GM12878 (cell line): ENCODE measurements around the gene TIMP3. TPM values are rescaled to one million over a fixed set of nuclear protein-coding genes. Genes with fewer than 3 reads are reported as not detected.

Experiments used
- ATAC-seq: fragments of 200-7000 bp; cut with Tn5 transposase; 3 replicates; pipeline ENCODE4 v1.9.1; 2020; ENCODE audit warnings: mild to moderate bottlenecking, moderate library complexity
- BruUV-seq: library from RNA; stranded (reverse); fragments of 400-500 nt; replicated peaks from 2 replicates; lab custom pipeline; 2021; lab: Mats Ljungman, UMichigan
- CTCF ChIA-PET: fragments of 300-600 bp; sonication (Branson Sonifier 250); formaldehyde crosslinking; extraction: SDS; loops from one replicate; lab custom pipeline; 2021; ENCODE audit warnings: inconsistent platforms; lab: Yijun Ruan, JAX
- POLR2A ChIA-PET: fragments of 350-600 bp; formaldehyde crosslinking; extraction: SDS; loops from one replicate; lab custom pipeline; 2021; ENCODE audit warnings: inconsistent platforms; lab: Charles Lee
- RAD21 ChIA-PET: fragments of 300-600 bp; sonication (Branson Sonifier 250); formaldehyde crosslinking; loops from one replicate; lab custom pipeline; 2023; ENCODE audit warnings: antibody characterized with exemption; ENCODE audit not compliant: unreplicated experiment; lab: Charles Lee
- SMC1A ChIA-PET: fragments of 300-600 bp; sonication (Branson Sonifier 250); formaldehyde crosslinking; loops from one replicate; lab custom pipeline; 2023; ENCODE audit not compliant: unreplicated experiment, uncharacterized antibody; lab: Charles Lee
- DNase-seq: peaks from one replicate; pipeline ENCODE4 v3.0.0-alpha.2; 2011; ENCODE audit warnings: low read depth, low spot score
- FAIRE-seq: peaks from 3 replicates; lab custom pipeline; 2011; peaks lifted over from hg19 to GRCh38; lab: Jason Lieb, UNC
- H2AFZ ChIP-seq: 2 replicates; pipeline ENCODE4 v1.6.0; 2011; ENCODE audit warnings: low read depth, low read length, control low read depth; ENCODE audit not compliant: control insufficient read depth
- H3K27ac ChIP-seq: 2 replicates; pipeline ENCODE4 v1.5.1; 2011; ENCODE audit warnings: control low read depth; ENCODE audit not compliant: control insufficient read depth, insufficient read depth
- H3K27me3 ChIP-seq, 2 experiments: replicated peaks in 1 of 2; 2 replicates each; pipeline versions ENCODE4 v1.6.0 to v1.6.1; 2011; ENCODE audit warnings: low read length in 1 of 2; ENCODE audit not compliant: control insufficient read depth in 2 of 2, insufficient read depth in 2 of 2
- H3K36me3 ChIP-seq, 2 experiments: 2 replicates each; pipeline ENCODE4 v1.5.1; 2011; ENCODE audit warnings: low read length in 1 of 2; ENCODE audit not compliant: control insufficient read depth in 2 of 2, insufficient read depth in 2 of 2
- H3K4me1 ChIP-seq: 2 replicates; pipeline ENCODE4 v1.6.1; 2011; ENCODE audit warnings: mild to moderate bottlenecking, low read length, moderate library complexity, mixed read lengths; ENCODE audit not compliant: control insufficient read depth, insufficient read depth
- H3K4me2 ChIP-seq: 2 replicates; pipeline ENCODE4 v1.6.0; 2011; ENCODE audit warnings: control low read depth; ENCODE audit not compliant: control insufficient read depth, insufficient read depth
- H3K4me3 ChIP-seq: fragments of 200-600 bp; sonication (generic); 2 replicates; pipeline ENCODE4 v1.5.1; 2016
- H3K79me2 ChIP-seq: 2 replicates; pipeline ENCODE4 v1.6.0; 2011; ENCODE audit warnings: low read length; ENCODE audit not compliant: control insufficient read depth, insufficient read depth
- H3K9ac ChIP-seq: 2 replicates; pipeline ENCODE4 v1.8.0; 2011; ENCODE audit warnings: low read length, control low read depth, mixed read lengths; ENCODE audit not compliant: control insufficient read depth, insufficient read depth
- H3K9me3 ChIP-seq: replicated peaks from 3 replicates; pipeline ENCODE4 v1.5.1; 2011; ENCODE audit warnings: mild to moderate bottlenecking, low read length; ENCODE audit not compliant: control insufficient read depth, insufficient read depth
- H4K20me1 ChIP-seq: 2 replicates; pipeline ENCODE4 v1.6.0; 2011; ENCODE audit not compliant: control insufficient read depth, insufficient read depth
- ASH2L ChIP-seq: fragments of 300-600, 200-600 bp; sonication (generic); IDR thresholded peaks from 2 replicates; pipeline ENCODE4 v1.6.1; 2017; ENCODE audit warnings: low read depth, mild to moderate bottlenecking, borderline replicate concordance
- BRCA1 ChIP-seq: IDR thresholded peaks from 2 replicates; pipeline ENCODE4 v1.6.1; 2011; ENCODE audit warnings: low read depth, low read length, improper control_type of control experiment
- CBFB ChIP-seq: IDR thresholded peaks from 2 replicates; pipeline ENCODE4 v1.6.1; 2016; ENCODE audit warnings: antibody characterized with exemption, low read depth
- CBX5 ChIP-seq: sonication (generic); IDR thresholded peaks from 2 replicates; pipeline ENCODE4 v1.6.1; 2016; ENCODE audit warnings: low read depth, moderate library complexity, mild to moderate bottlenecking, inconsistent platforms
- CREB1 ChIP-seq: IDR thresholded peaks from 2 replicates; pipeline ENCODE4 v1.6.1; 2012; ENCODE audit warnings: low read depth, mild to moderate bottlenecking, inconsistent platforms
- EZH2 ChIP-seq: IDR thresholded peaks from 2 replicates; pipeline ENCODE4 v1.6.1; 2012; ENCODE audit warnings: low read depth, mild to moderate bottlenecking, control low read depth, inconsistent platforms, low read length, borderline replicate concordance; ENCODE audit not compliant: control insufficient read depth
- JUND ChIP-seq: IDR thresholded peaks from 2 replicates; pipeline ENCODE4 v1.6.1; 2012; ENCODE audit warnings: low read depth, mild to moderate bottlenecking, low read length, improper control_type of control experiment, moderate library complexity
- LARP7 ChIP-seq: fragments of 450-650 bp; IDR thresholded peaks from 2 replicates; pipeline ENCODE4 v1.6.1; 2017; ENCODE audit warnings: mild to moderate bottlenecking
- MEF2A ChIP-seq: IDR thresholded peaks from 2 replicates; pipeline ENCODE4 v1.6.1; 2011; ENCODE audit warnings: low read depth, mild to moderate bottlenecking, low read length, moderate library complexity; ENCODE audit not compliant: insufficient read depth
- MXI1 ChIP-seq: fragments of 150-350 bp; IDR thresholded peaks from 2 replicates; pipeline ENCODE4 v1.6.1; 2011; ENCODE audit warnings: low read depth, mild to moderate bottlenecking, inconsistent platforms, low read length, improper control_type of control experiment
- MYC ChIP-seq: IDR thresholded peaks from 2 replicates; pipeline ENCODE4 v1.6.1; 2011; ENCODE audit warnings: mild to moderate bottlenecking, low read length, moderate library complexity, inconsistent platforms; ENCODE audit not compliant: insufficient read depth, insufficient replicate concordance, insufficient read length, severe bottlenecking
- RAD21 ChIP-seq: IDR thresholded peaks from 2 replicates; pipeline ENCODE4 v1.6.1; 2011; ENCODE audit warnings: mild to moderate bottlenecking, low read depth, low read length, moderate library complexity; ENCODE audit not compliant: insufficient read depth
- REST ChIP-seq: IDR thresholded peaks from 2 replicates; pipeline ENCODE4 v1.6.1; 2012; ENCODE audit warnings: mild to moderate bottlenecking, low read depth, low read length
- SKIL ChIP-seq: fragments of 450-650 bp; IDR thresholded peaks from 2 replicates; pipeline ENCODE4 v1.6.1; 2017; ENCODE audit warnings: mild to moderate bottlenecking, low read depth, inconsistent platforms; ENCODE audit not compliant: poor library complexity, severe bottlenecking
- SREBF1 ChIP-seq: IDR thresholded peaks from 2 replicates; pipeline ENCODE4 v1.6.1; 2012; ENCODE audit warnings: mild to moderate bottlenecking, low read length
- ZNF207 ChIP-seq: fragments of 450-650 bp; IDR thresholded peaks from 2 replicates; pipeline ENCODE4 v1.6.1; 2014; ENCODE audit warnings: antibody characterized with exemption, mild to moderate bottlenecking, borderline replicate concordance
- WGBS: methylation state at CpG from one replicate; pipeline ENCODE4 v1.1.6; 2016; ENCODE audit warnings: low lambda C conversion rate; ENCODE audit not compliant: insufficient replicate concordance, insufficient coverage; ENCODE audit errors: missing lambda C conversion rate; 5-methylcytosine and 5-hydroxymethylcytosine counted together
- in situ Hi-C: fragments of 300-500 bp; cut with MboI; formaldehyde crosslinking; loops from 9 replicates; pipeline ENCODE4 v1.14.3; 2018; ENCODE audit warnings: mixed read lengths
- intact Hi-C: fragments of 100-400 bp; cut with micrococcal nuclease; formaldehyde crosslinking; loops from one replicate; pipeline ENCODE4 v1.14.2; 2022; ENCODE audit not compliant: unreplicated experiment
- polyA plus RNA-seq, 11 experiments: library from polyadenylated mRNA; depleted of rRNA in 4 of 11; unstranded in 6 of 11; stranded (reverse) in 5 of 11; fragments of >200 nt; fragmentation: Nextera tagmentation in 4 of 11; fragmentation: Illumina TruSeq in 1 of 11; extraction: Ambion mirVana in 4 of 11; extraction: Trizol in 1 of 11; gene quantifications; 1 replicate in 1 of 11; 2 replicates in 10 of 11; pipeline versions ENCODE4 v1.2.1 to v1.2.3, GENCODE V29; 2011 to 2016; ENCODE audit warnings: inconsistent platforms in 2 of 11, missing spikeins in 2 of 11, low read depth in 1 of 11
- total RNA-seq, 4 experiments: library from RNA; depleted of rRNA in 3 of 4; stranded (reverse); fragments of >200 nt in 3 of 4; fragmentation: Illumina TruSeq in 1 of 4; extraction: Trizol in 1 of 4; gene quantifications; 2 replicates each; pipeline versions ENCODE4 v1.2.1 to v1.2.3, GENCODE V29; 2013 to 2021
- TF ChIP-seq, protein P1 (sequence below): fragments of 150-350 bp; IDR thresholded peaks from 2 replicates; pipeline ENCODE4 v1.6.1; 2014; ENCODE audit warnings: mild to moderate bottlenecking, low read depth, low read length

TIMP3 gene
- total and polyA plus RNA-seq, 10 of the 15 experiments (the other 5 are each of a cell fraction or from before 2014, with no cell fraction given) = 0.01 to 0.74 (median 0.27) TPM; not detected in 5

DNA sequence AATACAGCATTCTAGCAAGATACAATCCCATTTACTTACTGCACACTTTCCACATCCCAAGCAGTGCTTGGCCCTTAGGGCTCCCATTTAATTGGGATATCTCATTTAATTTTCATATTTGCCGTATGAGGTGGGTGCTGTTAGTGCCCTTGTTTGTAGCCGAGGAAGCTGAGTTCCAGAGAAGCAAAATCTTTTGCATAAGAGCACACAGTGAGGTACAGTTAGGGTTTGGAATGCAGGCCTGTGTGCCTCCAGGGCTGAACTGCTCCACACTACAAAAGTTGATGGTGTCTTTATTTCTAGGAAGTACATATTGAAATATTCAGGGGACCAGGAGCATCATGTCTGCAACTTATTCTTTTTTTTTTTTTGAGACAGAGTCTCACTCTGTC lies 15.5 kb upstream of the TIMP3 start:
- ChIA-PET RAD21 (no interaction called here), CTCF (no interaction called here), POLR2A (no interaction called here), SMC1A (interaction anchor here (1.9 kb wide), 1 partner anchor 10 kb away, joined by 5 read pairs; no protein-coding TSS in a partner anchor)
- DNase-seq (no peak), ATAC-seq (no peak), FAIRE-seq (no peak)
- intact Hi-C loops = no loop called here
- Histone ChIP-seq H3K79me2 (no peaks in the 10 kb centered on the region), H4K20me1 (no peaks in the 10 kb centered on the region), H3K36me3 (no peaks in the 10 kb centered on the region), H3K4me3 (no peak overlapping the region), H3K4me2 (no peak overlapping the region), H3K27me3 (no peaks in the 10 kb centered on the region), H3K9me3 (no peaks in the 10 kb centered on the region), H3K27ac (no peak overlapping the region), H3K4me1 (no peaks in the 10 kb centered on the region), H3K9ac (no peak overlapping the region), H2AFZ (no peak overlapping the region)
- WGBS = 8% methylated on average over 2 of the region's 2 CpGs
- in situ Hi-C loops = no loop called here
- no TSS peak for BruUV-seq
- TF ChIP-seq MEF2A = no peak
- TF ChIP-seq BRCA1 = no peak
- TF ChIP-seq LARP7 = no peak
- no peak for TF ChIP-seq JUND
- no peak for TF ChIP-seq MYC
- no peak for TF ChIP-seq MXI1
- TF ChIP-seq REST = no peak
- TF ChIP-seq CBX5 = no peak
- TF ChIP-seq SREBF1 = no peak
- no peak for TF ChIP-seq SKIL
- TF ChIP-seq ZNF207 = no peak
- TF ChIP-seq EZH2 = no peak
- no peak for TF ChIP-seq CREB1
- TF ChIP-seq ASH2L = no peak
- no peak for TF ChIP-seq RAD21
- TF ChIP-seq, protein P1, sequence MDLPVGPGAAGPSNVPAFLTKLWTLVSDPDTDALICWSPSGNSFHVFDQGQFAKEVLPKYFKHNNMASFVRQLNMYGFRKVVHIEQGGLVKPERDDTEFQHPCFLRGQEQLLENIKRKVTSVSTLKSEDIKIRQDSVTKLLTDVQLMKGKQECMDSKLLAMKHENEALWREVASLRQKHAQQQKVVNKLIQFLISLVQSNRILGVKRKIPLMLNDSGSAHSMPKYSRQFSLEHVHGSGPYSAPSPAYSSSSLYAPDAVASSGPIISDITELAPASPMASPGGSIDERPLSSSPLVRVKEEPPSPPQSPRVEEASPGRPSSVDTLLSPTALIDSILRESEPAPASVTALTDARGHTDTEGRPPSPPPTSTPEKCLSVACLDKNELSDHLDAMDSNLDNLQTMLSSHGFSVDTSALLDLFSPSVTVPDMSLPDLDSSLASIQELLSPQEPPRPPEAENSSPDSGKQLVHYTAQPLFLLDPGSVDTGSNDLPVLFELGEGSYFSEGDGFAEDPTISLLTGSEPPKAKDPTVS = no peak
- no peak for TF ChIP-seq CBFB
